Urothelium cell line (cell line): ENCODE results near the gene ZP3.
"Not testable (repeated sequence)": the region's sequence is repeated elsewhere in the genome, so short reads cannot be mapped to it uniquely, and the experiment has no call there.

ENCODE experiments used
- DNase-seq: peaks from one replicate; pipeline ENCODE4 v3.0.0; 2011; ENCODE audit warnings: low spot score, mixed read lengths
- FAIRE-seq: peaks from 2 replicates; lab custom pipeline; 2011; peaks lifted over from hg19 to GRCh38; lab: Jason Lieb, UNC

Gene ZP3

DNA sequence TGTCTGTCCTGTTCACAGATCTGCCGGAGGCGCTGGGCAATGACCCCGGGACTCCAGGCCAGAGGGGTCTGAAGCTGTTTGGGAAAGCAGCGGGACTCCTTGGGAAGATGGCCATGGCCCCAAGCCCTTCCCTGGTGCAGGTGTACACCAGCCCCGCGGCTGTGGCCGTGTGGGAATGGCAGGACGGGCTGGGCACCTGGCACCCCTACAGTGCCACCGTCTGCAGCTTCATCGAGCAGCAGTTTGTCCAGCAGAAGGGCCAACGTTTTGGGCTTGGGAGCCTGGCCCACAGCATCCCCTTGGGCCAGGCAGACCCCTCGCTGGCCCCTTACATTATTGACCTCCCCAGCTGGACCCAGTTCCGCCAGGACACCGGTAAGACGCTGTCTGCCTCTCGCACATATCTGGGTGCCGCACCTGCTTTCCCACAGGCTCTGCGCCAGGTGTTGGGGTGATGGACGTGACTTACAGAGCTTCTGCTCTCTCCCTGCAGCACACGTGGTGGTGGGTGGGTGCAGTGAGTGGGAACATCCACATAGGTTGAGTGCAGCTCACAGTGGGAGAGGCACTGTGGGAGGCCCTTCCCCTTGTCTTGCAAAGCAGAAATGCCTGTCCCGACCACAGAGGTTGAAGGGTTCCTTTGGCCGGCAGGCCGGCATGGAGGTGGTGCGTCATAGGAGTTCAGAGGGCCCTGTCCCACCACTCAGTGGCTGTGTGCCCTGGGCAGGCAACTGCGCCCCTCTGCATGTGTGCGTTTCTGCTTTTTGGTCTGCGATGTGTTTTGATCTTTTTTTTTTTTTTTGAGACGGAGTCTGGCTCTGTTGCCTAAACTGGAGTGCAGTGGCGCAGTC, 55.9 kb downstream of the ZP3 start:
- FAIRE-seq, DNase-seq: not testable (repeated sequence)

DNA sequence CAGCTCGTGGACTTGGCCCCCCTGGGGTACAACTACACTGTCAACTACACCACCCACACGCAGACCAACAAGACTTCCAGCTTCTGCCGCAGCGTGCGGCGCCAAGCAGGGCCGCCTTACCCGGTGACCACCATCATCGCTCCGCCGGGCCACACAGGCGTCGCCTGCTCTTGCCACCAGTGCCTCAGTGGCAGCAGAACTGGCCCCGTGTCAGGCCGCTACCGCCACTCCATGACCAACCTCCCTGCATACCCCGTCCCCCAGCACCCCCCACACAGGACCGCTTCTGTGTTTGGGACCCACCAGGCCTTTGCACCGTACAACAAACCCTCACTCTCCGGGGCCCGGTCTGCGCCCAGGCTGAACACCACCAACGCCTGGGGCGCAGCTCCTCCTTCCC, 57.9 kb downstream of the ZP3 start:
- not testable (repeated sequence) for FAIRE-seq, DNase-seq

DNA sequence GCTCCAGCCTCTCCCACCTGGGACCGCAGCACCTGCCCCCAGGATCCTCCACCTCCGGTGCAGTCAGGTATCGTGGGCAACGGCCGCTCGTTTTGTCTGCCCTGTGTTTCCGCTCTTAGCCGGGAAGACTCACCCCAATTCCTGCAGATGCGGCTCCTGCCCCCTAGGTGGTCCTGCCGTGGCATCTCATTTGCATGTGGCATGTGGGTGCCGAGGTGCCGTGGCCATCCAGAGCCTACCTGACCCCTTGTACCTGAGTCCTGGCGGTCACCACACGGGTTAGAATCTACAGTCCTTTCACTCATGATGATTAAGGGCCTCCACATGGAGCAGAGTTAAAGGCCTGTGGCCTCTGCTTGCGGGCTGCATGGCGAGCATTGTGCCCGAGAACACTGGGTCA, 58.3 kb downstream of the ZP3 start:
- FAIRE-seq, DNase-seq: not testable (repeated sequence)

DNA sequence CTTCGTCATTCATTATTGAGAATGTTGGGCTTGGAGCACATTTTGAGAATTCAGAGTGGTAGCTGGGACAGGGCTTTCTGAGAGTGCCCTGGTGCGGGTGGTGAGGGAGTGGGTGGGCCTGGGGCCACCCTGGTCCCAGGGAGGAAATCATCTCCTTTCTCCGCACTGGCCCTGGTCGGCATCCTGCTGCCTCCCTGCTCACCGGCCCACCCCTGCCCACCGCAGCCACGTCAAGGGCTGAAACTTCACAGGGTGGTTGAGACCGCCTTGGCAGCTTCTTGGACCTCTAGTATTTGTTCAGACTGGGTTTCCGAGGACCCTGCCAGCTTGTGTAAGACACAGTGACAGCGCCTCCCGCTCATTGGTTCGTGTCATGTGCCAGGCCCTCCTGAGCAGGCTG, 59.7 kb downstream of the ZP3 start:
- DNase-seq, FAIRE-seq: not testable (repeated sequence)

DNA sequence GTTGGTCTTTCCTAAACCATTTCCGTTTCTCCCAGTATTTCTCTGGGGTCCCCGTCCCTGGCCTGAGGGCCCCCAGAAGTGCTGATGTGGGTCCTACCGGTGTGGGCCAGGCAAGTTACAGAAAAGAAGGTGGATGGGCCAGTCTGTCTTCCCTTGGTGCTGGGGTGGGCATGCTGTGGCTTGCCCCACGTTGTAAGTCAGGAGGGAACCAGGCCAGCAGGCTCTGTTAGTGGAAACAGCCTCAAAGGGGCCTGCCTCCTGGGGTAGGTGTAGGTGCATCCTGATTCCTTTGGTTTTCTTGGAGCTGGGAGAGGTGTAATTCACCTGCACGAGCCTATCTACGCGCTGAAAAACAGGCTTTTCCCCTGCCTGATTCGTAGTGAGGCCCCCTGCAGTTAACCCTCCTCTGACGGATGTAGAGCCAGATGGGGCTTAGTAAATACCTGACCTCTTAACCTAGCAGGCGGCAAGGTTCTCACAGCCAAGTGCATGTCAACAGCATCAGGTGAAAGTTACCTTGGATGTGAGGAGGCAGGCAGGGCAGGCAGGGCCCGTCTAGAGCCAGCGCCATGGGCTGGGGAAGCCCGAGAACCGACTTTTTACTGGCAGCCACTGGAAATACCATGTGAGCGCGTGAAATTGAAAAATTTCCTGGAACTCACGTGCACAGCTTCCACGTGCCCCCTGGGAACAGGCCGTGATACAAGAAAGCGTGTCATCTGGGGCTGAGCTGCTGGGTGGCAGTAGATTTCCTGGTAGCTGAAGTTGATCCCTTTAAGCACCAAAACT, 61.3 kb downstream of the ZP3 start:
- not testable (repeated sequence) for FAIRE-seq, DNase-seq

DNA sequence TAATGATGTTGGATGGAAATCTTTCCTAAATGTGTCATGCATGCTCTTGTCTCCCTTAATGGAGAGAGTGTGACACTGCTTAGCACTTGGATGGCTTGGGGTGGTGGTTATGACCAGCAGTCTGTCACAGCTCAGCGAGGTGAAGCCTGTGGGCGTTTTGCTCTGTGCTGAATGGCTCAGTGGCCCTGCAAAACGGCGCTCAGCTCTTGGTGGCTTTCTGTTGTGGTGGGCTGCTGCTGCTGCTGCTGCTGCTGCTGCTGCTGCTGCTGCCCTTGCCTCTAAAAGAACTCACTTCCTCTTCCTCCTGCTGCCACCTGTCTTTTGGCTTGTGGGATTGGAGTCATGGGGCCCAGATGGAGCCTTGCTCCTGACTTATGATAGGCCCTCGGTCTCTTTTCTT, 61.9 kb downstream of the ZP3 start:
- FAIRE-seq, DNase-seq: not testable (repeated sequence)

DNA sequence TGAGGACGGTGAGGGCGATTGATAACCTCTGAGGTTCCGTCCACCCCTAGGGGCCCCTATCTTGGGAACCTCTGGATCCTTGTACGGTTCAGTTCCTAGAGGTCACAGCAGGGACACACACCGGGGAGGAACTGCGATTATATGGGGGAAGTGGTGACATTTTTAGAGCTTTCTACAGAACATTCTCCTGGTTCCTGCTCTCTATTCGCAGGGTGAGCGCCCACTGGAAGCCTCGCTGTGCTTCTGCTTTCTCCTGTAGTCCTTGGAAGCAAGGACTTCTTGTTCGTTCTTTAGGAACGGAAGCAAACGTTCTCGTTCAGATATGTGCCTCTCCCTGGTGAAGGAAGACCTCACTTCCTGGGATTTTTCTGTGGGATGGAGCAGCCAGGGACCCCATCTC, 63.2 kb downstream of the ZP3 start:
- not testable (repeated sequence) for FAIRE-seq, DNase-seq
